Stimulated activated CD4-positive, alpha-beta T cell treated with anti-CD3 and anti-CD28 coated beads, Interleukin-1b, Interleukin-23, amount 100 ng/mL, for 48 hours (primary cell): ENCODE measurements around the gene PDGFA.

ENCODE experiments used
- DNase-seq: peaks from one replicate; pipeline ENCODE4 v3.0.0-alpha.2; 2020

Gene PDGFA

DNA sequence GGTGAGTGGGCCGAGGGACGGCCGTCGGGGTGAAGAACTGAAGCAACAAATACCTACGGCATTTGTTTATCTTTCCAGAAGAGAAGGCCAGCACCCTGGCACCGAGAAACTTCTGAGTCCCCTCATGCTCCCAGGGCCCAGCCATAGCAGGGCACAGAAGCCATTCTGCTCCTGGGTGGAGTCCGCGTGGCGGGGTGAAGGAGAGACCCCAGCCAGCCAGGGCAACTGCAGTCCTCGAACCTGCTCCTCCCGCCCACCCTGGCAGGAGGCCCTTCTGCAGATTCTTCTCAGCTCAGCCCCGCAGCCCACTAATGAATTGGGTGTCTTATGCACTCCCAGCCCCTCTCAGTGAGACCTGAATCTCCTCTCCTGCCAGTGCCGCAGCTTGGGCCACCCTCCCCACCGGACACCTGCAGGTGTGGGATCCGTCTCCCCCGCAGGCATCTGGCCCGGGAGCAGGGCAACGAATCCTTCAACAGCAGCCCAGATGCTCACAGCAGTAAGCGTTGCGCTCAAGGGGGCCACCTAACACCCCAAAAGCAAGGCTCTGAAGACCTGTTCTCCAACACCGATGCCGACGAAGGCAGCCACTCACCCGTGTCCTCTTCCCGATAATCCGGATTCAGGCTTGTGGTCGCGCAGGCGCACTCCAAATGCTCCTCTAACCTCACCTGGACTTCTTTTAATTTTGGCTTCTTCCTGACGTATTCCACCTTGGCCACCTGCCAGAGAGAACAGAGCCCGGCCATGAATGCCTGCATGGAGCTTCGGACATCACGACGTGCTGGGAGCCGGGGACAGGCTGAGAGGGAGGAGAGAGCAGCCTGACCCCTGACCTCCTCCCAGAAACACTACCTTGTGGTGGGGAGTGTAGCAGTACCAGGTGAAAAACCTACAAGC, 18.9 kb downstream of the PDGFA start:
- no peak for DNase-seq

DNA sequence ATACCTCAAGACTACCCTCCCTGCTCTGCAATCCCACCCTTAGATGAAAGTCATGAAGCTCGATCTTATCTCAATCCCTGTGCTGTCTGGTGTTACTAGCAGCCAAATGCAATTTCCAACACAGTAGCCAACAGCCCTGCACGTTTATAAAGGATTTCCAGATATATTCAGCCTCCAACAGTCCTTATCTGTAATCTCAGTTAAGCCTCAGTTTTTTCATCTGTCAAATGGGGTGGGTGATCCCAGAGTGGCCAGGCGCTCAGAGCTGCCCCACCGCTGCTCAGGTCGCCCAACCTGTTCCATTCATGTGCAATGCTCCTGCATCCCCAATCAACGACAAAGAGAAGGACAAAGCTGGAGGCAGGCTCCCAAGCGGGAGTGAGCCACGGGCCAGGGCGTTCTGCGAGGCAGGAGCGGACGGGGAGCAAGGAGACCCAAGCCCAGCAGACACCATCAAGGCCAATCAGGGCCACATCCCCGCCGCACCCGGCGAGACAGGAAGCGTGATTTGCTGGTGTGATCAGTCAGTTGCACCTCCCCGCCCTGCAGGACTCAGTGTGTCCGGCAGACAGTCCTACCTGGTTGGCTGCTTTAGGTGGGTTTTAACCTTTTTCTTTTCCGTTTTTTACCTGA, 19.7 kb downstream of the PDGFA start:
- DNase-seq: no peak

DNA sequence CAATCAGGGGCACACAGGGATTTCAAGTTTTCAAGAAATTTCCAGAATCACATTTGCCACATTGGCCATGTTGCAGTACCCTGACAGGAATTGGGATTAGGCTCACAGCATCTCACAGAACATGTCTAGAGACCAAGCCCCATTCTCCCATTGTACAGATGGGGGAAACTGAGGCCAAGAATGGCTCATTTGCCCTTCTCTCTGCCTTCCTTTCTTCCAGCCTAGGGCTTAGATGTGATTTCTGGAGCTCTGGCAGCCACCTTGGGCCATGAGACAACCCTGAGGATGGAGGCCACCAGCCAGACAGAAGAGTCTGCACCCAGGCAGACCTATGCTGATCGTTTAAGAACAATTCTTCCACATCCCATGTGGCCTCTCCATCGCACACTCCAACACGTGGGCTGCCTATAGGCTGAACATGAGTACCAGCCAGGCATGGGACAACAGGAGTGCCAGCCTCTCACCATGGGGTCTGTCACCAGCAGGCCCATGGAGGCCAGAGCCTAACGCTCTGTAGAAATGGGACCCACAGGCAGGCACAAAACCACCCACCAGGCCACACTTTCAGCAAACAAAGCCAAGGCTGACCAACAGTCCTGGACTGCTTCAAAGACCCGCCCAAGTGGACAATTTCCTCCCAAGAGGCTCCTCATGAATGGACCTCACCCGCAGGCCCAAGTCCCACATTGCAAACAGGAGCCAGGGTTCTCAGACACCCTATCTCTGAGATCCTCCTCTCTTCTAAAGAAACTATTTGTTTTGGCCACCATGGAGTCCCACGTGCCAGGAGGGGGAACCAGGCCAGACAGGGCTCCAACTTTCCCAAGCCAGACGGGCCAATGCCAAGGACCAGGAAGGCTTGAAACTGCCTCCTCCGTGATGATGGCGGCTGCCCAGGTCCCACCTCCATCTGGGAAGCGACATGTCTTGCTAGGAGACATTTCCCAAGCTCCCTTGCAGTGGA, 20.7 kb downstream of the PDGFA start:
- no peak for DNase-seq

DNA sequence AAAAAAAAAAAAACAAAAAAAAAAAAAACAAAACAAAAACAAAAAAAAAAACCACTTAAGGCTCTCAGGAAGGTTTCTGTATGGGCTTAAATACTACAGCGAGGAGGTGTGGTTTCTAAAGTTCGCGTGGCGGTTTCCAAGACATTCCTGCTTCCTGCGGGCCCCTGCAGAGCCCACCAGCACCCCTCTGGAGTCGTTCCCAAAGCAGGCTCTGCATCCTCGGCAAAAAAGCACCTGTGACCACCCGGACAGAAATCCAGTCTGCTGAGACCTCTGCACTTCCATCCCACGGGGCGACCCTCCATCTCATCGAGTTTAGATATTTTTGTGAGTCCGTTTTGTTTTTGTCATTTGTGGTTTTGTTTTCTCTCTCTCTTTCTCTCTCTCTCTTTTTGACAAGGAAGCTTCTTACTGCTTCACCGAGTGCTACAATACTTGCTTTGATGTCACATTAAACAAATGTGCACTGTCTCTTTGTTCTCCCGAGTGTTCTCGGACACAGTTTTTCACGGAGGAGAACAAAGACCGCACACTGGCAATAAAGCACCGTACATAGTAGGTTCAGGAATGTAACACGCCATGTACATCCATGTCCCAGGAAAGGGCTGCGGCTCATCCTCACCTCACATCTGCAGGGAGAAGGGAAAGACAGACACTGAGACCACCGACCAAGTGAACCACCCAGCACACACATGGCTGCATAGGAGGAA, 21.5 kb downstream of the PDGFA start:
- DNase-seq: no peak

DNA sequence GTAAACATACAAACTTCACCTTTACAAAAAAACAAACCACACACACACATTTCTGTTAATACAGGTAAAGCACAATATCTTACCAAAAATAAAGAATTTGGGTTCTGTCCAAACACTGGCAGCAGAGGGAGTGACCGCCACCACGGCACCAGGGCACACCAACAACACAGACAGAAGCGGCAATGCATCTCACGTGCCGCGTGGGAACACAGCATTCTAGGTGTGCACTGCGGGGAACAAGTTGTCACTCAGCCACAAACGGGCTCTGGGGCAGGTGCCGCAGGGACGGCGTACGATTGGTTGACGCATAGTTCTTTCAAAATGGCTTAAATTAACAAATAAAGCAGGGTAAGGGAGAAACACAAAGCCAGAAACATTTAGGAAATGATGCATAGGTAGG, 22.3 kb downstream of the PDGFA start:
- DNase-seq: no peak

DNA sequence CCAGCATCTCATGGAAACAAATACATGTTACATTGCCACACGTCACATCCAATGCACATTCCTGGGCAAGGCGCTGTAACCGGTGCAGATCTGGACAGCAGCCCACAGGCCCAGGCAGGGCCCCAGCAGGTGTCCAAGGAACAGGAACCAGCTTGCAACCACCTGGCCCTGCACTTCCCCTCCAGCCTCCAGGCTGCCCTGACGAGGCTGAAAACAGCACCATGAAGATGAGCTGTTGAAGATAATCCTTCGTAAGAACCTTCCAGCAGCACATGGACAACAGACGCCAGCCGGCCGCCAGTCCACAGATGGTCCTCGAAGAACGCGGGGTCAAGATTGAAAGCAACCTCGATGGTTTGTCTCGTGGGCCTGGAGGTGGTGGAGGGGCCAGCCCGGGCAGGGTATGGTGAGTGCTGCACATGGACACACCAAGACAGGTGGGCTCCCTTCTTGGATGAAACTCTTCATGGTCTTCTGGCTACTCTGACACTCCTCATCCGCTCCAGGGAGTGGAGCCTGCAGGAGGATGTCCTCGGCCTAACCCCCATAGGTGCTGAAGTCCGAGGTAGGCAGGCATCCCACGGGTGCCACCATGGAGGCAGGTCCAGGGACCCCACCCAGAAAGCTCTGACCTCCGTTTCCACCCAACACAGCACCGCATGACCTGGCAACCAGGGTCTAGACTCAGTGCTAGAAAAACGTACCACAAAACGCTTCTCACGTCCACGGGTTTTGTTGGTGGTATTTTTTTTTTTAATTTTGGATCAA, 22.9 kb downstream of the PDGFA start:
- no peak for DNase-seq

DNA sequence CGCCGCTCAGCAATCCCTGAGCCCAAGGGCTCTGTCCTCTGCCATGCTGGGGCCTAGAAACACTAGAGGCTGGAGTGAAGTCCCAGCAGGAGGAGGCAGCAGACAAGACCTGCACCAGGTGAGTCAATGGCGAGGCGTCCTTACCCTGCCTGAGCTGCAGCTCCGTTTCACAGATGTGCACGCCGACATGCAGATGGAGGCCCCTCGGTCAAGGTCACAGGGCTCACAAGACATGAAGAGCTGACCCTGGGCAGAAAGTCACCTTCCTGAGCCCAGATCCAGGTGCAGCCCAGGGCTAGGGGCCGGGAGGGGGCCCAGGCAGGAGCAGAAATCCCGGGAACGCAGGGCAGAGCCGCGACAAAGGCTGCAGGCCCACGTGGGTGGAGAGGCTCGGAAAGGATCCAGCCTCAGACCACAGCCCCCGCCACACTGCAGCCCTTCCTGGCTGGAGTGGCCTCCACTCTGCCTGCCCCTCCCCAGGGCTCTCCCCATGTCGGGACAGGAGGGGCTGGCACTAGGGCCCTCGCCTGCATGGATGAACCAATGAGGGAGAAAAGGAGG, 23.8 kb downstream of the PDGFA start:
- no peak for DNase-seq

DNA sequence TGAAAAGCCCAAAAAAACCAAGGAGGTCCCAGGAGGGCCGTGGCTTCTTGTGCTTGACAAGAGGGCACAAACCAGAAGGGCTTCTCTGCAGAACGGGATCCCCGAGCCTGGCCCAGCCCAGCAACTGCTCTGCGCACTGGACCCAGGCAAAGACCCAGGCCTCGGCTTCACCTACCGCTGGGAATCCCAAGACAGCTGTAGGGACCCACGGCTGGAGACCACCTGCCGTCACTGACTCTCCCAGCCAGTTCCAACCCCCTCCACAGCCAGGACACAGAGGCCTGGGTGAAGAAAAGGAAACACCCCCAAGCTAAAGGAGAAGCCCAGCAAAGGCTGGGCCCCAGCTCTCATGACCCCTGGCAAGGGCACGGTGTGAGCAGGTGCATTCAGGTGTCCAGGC, 24.3 kb downstream of the PDGFA start:
- no peak for DNase-seq

DNA sequence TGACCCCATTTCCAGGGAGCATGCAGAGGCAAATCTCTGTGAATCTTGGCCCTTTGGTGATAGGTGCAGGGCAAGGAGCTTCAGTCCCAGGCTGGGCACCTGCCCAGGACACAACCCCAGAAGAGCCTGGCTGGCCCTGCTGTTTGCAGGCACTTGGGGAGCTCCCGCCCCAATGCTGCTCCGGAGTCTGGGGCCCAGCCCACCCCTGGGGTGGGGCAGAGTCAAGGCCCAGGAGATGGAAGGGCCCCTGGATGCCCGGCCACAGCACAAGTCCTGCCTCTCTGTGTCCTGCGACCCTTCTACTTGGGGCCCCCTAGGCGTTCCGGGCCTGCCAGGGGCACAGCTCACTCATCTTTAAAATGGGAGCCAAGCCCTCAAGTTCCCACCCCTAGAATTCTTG, 24.7 kb downstream of the PDGFA start:
- DNase-seq: no peak

DNA sequence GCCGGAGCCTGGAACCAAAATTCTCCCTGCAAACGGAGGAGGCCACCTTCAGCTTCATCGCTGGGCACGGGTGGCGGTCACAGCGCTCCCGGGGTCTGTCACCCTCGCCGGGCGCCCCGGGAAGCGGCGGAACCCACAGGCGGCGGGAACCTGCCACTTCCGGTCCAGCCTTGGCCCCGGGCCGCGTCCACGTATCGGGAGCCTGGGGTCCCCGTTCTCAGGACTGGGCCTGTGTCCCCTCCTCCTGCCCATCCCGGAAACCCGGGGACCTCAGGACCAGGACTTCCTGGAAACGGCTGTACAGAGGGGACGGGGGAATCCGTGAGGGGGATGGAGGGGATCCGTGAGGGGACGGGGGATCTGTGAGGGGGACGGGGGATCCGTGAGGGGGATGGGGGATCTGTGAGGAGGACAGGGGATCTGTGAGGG, 25.4 kb downstream of the PDGFA start:
- DNase-seq: no peak

DNA sequence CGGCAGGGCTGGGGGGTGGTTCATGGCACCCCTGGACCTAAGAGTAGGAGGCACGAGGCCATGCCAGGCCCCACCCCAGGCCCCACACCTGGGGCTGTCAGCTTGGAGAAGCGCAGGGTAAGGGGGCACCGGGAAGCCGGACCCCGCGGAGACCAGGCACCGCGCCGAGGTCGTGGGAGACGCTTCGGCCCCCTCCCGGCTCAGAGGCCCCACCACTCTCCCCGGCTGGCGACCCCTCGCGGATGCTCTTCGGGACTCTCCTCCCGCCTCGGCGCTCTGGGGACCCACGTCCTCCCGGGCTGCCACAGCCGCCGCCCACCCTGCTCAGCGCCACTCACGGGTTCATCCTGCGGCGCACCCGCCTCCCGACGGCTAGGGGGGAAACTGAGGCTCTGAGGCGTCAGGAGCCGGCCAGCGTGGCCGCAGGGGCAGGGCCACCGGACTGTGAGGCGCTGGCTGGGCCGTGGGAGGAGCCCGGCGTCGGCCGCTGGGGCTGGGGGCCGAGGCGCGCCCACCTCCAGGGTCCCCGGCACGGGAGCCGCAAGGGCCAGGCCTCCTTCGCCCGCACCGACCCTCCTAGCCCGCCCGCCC, 25.9 kb downstream of the PDGFA start:
- no peak for DNase-seq

DNA sequence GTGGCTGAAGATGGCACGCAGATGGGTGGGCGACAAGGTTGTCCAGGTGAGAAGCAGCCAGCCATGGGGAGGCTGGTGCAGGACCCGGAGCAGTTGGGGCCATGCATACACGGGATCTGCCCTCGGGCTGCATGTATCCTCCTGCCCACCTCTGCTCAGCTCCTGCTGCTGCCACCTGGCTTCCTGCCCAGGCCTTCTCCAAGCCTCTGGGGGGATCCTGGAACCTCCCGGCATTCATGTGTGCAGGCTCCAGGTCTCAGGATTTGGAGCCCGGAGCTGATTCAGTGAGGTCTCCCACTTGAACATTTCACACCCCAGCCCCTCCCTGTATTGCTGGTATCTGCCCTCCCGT, 27.0 kb downstream of the PDGFA start:
- DNase-seq: no peak

DNA sequence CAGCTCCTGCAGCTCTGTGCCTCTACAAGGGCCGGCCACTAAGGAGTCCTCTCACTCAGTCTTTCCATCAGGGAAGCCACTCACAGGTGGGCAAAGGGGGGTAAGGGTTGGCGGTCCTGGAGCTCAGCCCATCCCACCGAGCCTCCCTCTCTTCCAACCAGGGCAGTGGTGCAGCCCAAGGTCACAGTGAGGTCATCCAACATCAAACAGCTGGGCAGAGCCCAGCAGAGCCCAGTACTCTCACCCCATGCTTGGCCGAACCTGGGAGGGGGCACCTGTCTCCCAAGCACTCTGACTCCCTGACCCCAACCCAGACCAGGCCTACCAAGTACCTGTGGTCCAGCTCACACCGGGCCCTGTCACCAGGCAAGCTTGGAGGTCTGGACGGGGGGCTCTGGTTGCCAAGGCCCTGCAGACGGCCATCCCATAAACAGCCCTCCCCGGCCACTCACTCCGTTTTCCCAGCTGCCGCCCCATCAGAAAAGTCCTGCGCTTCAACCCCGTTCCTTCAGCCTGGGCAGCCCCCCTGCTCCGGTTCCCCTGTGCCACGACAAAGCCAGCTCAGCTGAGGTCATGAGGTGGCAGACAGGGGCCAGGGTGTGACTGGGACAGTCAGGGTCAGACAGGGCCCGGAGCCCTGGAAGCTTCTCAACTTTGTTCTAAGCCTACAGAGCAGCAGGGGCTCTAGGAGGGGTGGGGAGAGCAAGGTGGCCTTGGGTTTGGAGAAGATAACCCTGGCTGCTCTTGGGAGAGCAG, 27.5 kb downstream of the PDGFA start:
- DNase-seq: no peak

DNA sequence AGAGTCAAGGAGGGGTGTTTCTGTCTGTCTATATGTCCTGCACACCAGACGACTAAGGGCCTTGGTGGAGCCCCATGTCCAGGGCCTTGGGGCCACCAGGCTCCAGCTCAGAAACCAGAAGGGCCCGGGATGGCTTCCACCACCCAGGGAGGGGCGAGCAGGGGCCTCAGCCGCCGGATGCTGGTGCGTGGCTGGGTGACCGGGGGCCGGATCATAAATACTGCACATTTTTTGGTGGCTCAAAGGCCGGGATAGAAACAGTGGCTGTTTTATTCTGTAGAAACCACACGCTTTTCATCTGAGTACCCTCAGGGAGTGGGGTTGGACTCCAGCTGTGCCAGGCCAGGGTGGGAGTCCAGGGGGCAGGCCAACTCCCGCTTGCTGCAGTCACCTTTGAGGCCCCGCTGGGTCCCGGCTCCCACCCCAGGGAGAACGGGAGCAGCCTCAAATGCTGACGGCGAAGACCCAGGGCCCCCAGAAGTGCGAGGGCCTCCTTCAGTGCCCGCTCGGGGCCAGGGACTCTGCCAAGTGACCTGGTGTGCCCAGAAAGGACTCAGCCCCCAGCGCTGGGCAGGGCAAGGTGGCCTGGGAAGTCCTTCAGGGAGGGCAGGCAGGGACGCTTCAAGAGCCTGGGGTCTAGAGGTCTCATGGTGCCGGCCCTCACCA, 28.2 kb downstream of the PDGFA start:
- no peak for DNase-seq

DNA sequence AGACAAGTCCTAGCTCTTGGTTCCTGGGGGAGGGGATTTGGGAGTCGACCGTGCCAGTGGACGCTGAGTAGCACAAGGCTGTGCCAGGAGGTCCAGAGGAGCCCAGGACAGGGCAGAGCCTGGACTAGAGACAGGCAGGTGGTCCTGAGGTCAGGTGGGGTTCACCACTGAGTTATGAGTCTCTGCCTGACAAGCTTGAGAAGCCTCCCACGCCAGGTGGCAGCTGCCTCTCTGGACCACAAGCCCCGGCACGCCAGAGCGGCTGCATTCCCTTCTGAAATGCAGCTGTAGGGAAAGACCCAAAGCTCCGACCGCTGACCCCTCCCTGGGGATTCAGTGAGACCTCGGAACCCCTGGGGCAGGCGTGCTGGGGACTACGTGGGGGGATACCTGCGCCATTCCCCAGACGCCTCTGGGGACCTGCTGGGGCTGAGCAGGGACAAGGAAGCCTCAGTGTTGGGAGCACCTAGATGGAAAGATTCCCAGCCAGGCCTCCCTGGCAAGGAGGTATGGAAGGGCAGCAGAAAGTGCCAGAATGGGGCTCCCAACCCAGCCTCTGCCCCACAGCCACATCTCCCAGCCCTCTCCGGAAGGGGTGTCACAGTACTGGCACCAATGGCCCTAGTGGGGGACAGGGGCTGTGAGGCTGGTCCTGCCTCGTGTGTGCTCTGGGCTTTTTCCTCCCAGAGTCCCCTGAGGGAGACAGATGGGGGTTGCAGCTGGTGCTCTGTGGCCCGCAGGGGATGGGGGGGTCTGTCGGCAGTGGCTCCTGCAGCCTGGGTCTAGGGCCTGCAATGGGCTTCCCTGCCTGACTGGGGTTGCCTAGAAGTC, 29.0 kb downstream of the PDGFA start:
- DNase-seq: no peak

DNA sequence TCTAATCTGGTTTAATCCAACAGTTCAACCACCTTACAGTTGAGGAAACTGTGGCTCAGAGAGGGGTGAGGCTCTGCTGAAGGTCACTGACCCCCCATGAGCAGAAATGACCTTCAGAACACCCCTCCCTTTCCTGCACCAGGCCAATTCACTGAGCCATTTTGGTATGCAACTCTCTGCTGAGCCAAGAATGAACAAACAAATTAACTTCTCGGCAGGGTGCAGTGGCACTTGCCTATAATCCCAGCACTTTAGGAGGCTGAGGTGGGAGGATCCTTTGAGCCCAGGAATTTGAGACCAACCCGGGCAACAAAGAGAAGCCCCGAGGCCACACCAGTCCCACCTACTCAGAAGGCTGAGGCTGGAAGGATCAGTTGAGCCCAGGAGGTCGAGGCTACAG, 29.8 kb downstream of the PDGFA start:
- DNase-seq: no peak

DNA sequence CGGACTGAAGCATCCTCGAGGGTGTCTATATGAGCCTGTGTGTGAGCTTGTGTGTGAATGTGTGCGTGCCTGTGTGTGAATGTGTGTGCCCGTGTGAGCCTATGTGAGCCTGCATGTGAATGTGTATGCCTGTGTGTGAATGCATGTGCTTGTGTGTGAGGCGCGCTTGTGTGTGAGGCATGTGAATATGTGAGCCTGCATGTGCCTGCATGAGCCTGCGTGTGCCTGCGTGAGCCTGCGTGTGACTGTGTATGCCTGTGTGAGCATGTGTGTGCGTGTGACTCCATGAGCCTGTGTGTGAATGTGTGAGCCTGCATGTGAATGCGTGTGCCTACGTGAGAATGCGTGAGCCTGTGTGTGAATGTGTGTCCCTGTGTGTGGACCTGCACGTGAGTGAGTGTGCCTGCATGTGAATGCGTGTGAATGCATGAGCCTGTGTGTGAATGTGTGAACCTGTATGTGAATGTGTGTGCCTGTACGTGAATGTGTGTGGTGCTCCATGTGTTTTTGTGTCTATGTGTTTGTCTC, 33.4 kb downstream of the PDGFA start:
- DNase-seq: no peak
